ENCODE measurements around the gene ARPC2.

GRCh38 chr2:218269900-218270720 is 53.1 kb downstream of the ARPC2 start, which contains the start of the genes AAMP and PNKD:
- TF ChIP-seq CTCF (conservative IDR thresholded peaks at IDR 0.05) (no peak; the same call in 1 of the 2 replicates), ZFX (IDR thresholded peaks at IDR 0.05) (peak; percentile 68; the same call in 1 of the 2 replicates)
